GM19351 (cell line): ENCODE results near the gene SLC39A9.

Experiments
- ATAC-seq: cut with Tn5 transposase; IDR thresholded peaks from one replicate; pipeline ENCODE4 v1.9.1; 2021; ENCODE audit warnings: mild to moderate bottlenecking, moderate library complexity; ENCODE audit not compliant: unreplicated experiment

The SLC39A9 gene

GRCh38 chr14:69398053-69398817 is at the start of gene SLC39A9, which contains the start of gene ERH:
Gene SLC39A9 (plus strand): TSS chr14:69398692. CDS start chr14:69399370, 678 bp downstream.
Gene ERH (minus strand): TSS chr14:69398299. CDS start chr14:69398233, 66 bp downstream.
- ATAC-seq, result peak; percentile 89

DNA sequence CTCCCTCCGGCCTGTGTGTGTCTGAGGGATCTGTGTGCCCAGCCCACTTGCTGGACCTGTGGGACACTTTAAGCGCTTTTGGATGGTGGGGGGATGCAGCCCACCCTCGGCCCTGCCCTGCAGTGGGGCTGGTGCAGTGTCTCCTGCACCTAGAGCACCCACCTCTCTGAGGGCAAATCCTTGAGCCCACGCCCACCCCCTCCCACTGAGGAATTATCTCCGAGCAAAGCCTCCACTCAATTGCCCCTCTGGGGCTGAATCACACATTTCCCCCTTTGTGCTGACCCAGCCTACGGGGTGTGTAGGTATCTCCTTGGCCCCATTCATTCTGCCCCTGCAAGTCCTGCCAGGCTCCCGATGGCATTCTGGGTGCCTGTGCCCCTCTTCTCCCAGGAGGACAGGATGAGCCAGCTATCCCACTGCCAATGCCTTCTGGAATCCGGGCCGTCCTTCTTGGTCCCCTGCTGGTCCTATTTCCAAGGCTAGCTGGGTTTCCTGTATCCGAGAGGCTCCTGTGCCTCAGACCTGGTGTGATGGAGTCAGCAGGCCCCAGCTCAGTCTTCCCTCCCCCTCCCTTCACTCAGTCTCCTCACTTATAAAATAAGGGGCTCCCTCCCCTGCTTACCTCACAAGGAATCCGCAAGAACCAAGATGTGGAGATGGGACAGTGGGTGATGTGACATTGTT is 49.3 kb upstream of the SLC39A9 start:
- ATAC-seq, result no peak

GRCh38 chr14:69350892-69351291 is 47.6 kb upstream of the SLC39A9 start:
- no peak for ATAC-seq

DNA sequence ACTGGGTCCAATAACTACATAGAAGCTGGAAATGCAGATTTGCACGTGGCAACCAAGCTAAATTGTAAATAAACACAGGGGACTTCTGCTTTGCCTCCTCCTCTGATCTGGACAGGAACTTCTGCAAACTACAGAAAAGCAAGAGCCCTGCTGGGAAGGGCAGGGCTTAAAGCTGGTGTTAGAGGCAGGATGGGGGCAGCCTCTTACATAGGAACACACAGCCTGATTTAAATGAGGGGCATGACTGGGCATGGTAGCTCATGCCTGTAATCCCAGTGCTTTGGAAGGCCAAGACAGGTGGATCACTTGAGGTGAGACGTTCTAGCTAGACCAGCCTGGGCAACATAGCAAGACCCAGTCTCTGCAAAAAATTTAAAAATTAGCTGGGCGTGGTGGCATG is 47.1 kb upstream of the SLC39A9 start:
- ATAC-seq, result no peak

- ATAC-seq, result no peak
These were observed 46.6 kb upstream of the SLC39A9 start for GRCh38 chr14:69351911-69352310.

- no peak for ATAC-seq
These were observed 45.3 kb upstream of the SLC39A9 start for GRCh38 chr14:69353168-69353567.

GRCh38 chr14:69354383-69355153 is 43.9 kb upstream of the SLC39A9 start:
- peak; percentile 91 for ATAC-seq

DNA sequence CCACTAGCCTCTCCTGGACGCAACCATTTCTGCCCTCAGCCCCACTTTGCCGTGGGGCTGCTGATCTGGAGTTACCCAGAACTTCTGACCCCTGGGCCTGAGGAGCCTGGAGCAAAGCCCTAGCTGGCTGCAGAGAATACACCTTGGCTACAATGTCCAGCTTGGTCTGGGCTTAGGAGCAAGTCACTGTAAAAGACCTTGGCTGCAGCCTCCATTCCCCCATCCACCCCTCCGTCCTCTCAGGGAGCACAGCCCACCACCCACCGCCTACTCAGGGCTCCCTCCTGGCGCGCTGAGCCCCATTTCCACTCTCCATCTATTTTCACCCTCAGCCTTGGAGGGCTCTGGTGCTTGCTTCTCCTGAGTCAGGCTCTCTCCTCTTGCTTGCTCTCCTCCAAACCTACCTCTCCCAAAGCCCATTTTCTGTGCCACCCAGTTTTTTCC is 43.3 kb upstream of the SLC39A9 start:
- no peak for ATAC-seq

- ATAC-seq, result no peak
These were observed 42.7 kb upstream of the SLC39A9 start for GRCh38 chr14:69355607-69356281.

DNA sequence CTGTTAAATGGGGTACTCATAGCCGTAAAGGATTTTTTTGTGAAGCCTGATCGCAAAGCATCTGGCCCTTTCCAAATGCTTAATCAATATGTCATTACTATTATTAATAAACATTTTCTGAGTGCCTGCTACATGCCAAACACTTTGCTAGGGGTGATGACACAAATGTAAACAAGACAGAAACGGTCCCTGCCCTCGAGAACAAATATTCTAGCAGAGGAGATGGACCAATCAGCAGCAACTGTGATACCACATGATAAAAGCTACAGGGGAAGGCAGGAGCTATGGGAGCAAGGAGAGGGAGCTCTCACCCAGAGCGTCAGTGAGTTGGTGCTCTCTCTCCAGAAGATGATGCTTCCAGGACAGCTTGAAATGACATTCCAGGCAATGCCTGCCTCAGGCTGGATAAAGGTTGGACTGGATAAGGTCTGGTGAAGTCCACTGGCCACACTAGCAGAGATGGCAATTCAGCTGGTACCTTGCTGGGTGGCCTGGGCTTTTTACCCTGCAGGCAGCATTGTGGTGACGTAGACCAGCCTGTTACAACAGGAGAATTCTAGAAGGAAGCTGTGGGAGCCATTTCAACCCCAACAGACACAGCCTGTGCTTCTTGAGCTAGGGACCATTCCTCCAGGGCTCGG is 41.5 kb upstream of the SLC39A9 start:
- ATAC-seq, result no peak

DNA sequence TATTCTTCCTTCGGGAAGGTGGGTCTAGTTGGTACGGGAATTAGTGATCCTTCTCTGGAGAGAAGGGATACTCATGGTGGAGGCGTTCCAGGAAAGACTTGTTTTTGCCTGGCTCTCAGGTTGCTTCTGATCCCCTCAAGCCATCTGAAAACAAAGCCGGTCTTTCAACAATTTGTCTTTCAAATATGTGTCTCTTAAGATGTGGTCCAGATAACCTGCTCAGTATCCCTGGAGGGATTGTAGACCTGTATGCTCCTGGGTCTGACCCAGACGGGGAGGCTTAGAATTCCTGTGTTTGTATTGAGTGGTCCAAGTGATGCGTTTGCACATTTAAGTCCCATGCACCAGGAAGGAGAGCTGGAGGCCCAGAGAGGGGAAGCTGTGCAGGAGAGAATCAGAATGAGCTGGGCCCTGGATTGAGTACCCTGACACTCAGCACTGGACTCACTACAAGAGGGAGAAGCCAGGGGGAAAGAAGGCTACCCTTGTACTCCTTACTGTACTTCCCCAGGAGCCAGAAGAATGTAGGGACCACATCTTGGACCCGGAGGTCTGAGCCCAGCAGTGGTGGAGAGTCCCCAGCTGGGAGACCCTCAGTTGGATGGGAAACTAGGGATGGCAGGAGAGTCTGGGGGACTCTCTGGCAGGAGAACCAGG is 40.8 kb upstream of the SLC39A9 start:
- ATAC-seq, result no peak

DNA sequence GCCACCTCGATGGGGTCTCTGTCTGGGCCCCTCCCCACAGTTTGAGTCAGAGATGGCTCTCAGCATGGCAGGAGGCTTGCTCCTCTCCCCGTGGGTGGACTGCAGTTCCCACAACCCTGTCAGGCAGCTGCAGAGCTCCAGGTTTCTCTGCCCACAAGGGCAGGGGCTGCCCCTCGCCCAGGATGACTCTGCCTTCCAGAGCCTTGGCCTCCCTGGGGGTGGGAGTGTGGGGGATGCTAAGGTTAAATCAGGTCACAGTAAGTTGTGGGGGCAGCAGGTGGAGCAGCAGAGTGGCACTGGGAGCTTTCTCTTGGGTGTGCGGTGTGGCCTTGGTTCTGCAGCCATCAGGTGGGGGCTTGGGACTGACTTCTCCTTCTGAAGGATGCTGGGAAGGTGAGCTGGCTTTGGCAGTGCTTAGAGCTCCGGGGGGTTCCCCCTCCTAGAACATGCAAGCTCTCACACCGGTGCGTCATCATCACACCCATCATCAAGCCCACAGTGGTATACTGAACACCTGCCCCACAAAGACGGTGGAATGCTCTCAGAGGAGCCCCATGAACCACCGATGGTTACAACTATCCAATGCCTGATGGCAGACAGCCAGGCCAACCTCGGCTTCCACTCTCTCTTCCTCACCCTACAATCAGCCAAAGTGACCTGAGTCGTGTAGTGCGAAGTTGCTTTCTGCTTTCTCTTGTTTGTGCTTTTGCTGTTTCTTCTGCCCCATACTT is 40.1 kb upstream of the SLC39A9 start:
- no peak for ATAC-seq

DNA sequence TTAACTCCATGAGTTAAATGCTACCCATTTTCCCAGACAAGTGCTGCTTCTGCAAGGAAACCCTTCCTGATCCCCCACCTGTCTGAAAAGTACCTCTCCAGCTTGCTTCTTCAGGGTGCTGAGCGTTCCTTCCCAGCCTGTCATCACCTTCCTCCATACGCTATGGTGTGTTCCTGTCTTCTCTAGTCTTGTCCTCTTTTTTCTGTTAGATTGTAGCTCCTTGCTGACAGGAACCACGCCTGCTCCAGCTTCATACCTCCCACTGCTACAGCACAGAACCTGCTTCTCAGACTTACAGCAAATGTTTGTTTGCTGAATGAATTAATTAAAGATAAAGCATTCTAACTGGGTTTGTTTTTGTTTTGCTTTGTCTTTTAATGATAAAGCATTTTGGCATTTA is 39.5 kb upstream of the SLC39A9 start:
- no peak for ATAC-seq

- no peak for ATAC-seq
These were observed 37.9 kb upstream of the SLC39A9 start for GRCh38 chr14:69360438-69361108.

DNA sequence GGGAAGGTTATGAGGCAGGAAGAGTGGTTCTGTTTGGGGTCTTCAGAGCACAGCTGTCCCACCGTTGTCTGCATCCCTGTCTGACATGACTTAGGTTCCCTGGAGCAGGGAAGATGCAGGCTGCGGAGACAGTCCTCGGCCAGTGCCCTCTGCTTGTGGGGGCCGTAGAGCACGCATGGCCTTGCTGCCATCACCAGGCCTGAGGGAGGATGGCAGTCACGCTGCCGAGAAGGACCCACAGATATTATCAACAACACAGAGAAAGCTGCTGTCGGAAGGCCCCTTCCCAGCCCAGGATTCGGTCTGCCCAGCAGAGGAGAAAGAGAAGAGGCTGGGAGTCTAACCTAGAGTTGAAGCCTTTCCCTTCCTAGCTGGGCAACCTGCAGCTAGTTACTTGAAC is 35.4 kb upstream of the SLC39A9 start:
- ATAC-seq, result no peak

GRCh38 chr14:69363964-69364363 is 34.5 kb upstream of the SLC39A9 start:
- no peak for ATAC-seq

DNA sequence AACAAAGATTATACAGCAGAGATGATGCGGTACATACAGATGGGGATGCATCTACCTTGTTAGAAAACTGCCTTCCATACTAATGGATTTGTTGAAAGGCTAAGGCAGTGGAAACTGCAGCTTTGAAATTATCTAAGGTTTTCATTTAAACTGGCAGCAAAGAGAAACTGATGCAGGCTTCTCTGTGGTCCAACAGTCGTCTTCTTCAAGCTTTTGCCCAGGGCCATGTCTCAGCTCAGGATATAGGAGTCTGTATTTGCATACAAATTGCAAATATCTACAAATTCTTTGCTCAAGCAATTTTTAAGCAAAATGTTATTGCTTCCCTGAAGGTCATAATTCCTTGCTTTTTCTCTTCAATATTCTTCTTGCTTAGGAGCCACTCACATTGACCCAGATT is 34.1 kb upstream of the SLC39A9 start:
- no peak for ATAC-seq

DNA sequence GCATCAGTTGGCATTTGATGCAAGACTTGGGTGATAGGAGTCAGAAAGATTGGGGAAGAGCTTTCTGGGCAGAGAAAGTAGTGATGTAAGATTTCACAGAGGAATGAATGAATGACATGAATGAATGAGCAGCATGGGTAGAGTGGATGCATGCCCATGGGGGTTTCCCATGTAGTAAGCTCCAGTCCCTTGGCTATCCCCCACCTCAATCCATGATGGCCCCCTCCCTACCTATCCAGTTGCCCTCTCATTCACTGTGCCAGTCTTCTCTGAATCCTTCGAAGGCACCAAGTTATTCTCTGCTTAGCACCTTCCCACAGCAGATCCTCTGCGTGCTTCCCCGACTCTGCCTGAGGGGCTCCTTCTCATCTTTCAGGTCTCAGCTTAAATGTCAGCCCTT is 32.4 kb upstream of the SLC39A9 start:
- ATAC-seq, result no peak

- no peak for ATAC-seq
These were observed 31.7 kb upstream of the SLC39A9 start for GRCh38 chr14:69366761-69367160.
